ENCODE results near the gene ZBTB46.
"Not testable (repeated sequence)": the region's sequence is repeated elsewhere in the genome, so short reads cannot be mapped to it uniquely, and the experiment has no call there.

ZBTB46 gene

DNA sequence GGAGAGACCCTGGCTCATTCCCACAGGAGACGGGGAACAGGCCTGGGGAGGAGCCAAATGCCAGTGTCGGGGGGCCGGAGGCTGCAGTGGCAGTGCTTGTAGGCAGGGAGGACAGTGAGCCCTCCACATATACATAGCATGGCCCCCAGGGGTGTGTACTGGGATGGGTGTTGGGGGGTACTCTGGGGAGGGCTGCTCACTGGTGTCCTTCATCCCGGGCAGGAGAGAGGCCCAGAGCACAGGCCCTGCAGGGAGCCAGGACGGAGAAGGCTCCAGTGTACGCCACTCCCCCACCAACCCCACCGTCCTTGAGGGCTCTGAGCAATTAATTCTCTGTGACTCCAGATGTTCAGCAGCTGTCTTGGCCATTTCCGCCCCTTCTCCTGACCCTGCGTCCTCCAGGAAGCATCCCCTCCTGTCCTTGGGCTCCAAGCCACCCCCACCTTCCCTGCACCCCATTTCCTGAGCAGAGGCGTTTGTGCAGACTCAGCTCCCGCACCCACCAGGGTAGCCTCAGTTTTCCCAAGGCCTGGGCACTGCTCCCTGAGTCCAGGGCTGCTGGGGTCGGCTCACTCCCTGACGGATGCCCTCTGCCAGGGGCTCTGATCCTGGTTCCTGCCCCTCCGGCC lies 26.8 kb upstream of the ZBTB46 start:
- no peak for DNase-seq

DNA sequence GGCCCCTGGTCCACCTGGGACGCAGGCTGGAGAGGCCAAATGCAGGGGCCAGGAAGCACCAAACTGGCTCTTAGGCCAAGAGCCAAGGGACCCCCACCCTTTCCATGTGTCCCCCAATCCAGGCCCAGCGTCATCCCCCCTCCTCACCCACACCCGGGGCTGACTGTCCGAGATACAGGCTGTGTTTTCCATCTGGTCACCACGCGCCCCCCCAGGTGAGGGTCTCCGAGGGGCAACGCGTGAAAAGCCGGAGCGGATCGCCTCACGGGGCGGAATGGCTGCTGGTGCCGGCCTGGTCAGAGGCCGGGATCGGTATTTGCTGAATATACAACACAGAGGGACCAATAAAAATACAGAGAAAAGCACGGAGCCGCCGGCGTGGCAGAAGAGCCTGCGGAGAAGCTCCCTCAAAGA lies 25.0 kb upstream of the ZBTB46 start:
- DNase-seq, result no peak

DNA sequence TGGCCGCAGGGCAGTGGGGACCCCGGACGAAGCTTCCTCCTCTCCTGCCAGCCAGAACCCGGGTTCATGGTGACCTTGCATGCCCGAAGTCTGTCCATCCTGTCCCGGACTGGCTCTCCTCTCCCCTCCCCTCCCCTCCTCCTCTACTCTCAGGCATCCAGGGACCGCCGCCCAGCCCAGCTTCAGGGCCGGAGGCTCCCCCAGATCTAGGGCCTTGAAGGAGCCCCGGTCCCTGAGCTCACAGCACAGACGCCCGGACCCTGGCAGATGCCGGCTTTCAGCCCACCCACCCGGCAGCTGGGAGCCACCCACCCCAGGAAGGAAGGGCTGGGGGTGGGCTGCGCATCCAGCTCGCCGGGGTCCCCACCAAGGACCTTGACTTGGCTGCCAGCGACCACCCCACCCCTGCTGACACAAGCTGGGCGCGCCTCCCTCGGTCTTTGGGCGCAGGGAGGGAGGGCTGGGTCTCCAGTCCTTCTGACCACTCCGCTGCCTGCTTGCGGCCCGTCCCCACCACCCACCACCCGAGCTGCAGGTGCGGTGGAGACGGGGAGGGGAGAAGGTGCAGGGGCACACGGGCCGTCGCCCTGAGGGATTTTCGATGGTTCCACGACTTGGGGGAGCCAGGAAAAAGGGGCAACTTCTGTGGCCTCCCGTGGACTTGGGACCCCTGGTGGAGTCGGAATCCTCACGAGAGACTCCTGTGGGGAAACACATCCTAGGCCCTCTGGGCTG lies 24.5 kb upstream of the ZBTB46 start:
- no peak for DNase-seq

DNA sequence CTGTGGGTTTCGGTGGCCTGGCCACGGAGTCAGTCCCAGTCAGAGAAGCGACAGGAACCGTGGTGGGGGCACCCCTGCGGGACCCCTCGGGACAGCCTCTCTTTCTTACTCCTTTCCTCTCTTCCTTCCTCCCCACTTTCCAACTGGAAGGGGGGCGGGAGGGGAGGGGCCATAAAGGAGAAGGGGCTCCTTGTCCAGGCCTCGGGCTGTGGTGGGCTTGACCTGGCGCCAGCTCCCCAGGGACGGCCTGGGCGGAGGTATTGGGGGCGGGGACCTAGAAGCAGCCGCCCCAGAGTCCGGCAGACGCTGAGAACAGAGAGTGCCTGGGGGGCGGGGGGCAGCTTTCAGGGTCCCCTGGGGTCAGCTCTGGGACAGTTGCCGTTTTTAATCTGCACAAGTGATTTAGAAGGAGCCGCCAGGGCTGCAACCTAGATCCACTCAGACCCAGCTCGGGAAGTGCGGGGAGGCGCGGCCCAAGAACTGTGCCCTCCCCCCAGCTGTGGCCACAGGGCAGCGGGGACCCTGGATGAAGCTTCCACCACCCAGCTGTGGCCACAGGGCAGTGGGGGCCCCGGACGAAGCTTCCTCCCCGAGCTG lies 23.8 kb upstream of the ZBTB46 start:
- no peak for DNase-seq

DNA sequence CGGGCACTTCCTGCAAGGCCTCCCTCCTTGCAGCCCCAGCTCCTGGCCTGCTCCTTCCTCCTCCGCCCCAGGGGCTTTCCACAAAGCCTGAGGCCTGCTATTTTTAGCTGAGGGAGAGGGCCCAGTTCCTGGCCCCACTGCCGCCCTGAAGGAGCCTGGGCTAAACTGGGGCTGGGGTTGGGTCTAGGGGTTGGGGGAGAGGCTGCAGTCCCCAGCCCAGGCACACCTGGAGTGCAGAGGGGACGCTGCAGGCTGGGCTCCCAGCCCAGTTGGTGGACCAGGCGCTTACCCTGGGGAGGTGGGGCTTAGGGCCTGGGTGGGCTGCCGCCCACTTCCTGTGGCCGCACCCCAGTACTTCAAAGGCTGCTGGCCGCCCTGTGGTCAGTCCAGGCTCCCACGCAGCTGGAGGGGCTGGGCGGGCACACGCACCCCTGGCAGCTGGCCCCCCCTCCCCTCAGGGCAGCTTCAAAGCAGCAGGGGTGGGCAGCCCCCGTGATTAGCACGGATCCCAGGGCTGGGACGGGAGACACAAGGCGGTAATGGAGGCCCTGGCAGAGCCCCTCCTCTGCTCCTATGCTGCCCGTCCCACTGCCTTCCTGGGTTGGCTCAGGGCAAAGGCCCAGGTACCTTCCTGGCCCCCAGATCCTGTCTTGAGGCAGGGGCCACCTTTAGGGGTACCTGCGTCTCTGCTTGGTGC lies 23.2 kb upstream of the ZBTB46 start:
- no peak for DNase-seq

DNA sequence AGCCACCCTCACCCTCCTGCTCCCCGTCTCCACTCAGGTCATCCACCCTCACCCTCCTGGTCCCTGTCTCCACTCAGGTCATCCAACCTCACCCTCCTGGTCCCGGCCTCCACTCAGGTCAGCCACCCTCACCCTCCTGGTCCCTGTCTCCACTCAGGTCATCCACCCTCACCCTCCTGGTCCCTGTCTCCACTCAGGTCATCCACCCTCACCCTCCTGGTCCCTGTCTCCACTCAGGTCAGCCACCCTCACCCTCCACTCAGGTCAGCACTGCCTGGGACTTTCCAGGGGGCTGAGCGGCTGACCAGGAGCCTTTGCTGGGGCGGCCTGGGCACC lies 22.6 kb upstream of the ZBTB46 start:
- DNase-seq, result not testable (repeated sequence)

DNA sequence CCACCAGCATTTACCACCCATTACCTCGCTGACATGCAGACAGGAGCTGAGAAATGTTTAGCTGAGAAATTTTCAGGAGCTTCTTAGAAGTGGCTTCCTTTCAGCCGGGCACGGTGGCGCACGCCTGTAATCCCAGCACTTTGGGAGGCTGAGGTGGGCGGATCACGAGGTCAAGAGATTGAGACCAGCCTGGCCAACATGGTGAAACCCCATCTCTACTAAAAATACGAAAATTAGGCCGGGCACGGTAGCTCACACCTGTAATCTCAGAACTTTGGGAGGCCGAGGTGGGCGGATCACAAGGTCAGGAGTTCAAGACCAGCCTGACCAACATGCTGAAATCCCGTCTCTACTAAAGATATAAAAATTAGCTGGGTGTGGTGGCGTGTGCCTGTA lies 20.5 kb upstream of the ZBTB46 start:
- not testable (repeated sequence) for DNase-seq

DNA sequence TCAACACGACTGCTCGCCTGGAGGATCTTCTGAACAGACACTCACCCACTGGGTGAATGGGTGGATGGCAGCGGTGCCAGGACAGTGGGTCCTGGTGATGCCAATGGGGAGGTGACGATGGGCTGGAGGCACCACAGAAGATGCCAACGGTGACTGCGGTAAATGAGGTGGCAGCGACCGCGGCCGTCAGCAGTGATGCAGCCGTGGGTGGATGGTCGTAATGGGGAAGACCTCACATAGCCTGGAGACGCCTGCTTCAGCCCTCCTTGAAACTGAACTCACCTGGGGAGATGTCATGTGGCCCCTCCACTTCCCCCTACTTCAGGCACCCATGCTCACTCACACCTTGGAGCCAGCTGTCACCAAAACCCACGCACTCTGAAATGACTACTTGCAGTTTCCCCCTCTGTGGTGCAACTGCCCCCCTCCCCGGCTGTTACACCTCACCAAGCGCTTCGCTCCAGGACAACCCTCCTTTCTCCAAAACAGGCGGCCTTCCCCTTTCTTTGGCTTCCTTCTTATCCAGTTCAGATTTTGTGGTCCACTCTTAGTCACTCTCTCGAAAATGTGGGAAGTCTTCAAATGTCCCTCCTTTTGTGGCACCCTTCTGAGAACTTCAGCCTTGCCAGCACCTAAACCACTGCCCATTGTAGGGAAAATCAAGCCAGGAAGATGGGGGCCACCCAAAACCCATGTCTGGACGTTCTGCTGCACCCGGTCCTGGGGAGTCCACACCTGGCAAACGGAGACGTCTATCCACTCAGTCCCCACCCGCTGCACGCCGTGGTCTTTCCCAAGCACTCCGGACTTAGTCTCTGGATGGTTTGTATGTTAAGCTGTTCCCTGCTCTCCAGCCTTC lies 19.9 kb upstream of the ZBTB46 start:
- DNase-seq, result no peak

DNA sequence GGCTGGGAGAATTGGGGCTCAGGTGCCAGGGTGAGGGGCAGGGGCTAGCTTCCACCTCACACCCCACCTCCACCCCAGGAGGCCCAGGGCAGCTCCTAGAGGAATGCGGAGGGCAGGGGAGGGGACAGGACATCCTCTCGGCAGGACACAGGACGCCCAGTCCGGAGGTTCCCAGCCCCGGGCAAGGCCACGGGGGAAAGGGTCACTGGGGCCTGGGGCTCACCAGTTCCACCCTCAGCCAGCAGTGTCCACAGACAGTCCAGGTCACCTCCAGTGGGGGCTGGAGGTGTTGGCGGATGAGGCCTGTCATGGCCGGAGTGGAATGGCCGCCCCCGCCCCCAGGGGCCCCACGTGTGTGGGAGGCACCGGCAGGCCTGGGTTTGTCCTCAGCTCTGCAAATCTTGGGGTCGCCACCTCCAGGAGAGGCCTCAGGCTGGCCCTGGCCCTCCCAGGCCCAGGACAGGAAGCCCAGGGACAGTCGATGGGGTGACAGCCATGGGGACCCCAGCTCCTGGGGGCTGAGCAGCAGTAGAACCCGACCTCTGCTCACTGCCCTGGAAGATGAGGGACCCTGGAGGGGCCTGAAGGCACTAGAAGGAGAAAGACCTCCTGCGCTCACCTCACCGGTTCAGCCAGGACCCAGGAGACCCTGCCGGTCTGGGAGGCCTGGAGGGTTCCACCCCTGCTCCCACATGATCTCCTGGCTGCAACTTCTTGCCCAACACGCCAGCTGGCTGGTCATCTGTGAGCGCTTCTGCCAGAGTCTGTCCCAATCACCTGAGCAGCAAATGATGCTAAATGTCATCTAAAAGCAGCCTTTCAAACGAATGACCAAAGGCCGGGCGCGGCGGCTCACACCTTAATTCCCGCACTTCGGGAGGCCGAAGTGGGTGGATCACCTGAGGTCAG lies 17.2 kb upstream of the ZBTB46 start:
- DNase-seq, result no peak

DNA sequence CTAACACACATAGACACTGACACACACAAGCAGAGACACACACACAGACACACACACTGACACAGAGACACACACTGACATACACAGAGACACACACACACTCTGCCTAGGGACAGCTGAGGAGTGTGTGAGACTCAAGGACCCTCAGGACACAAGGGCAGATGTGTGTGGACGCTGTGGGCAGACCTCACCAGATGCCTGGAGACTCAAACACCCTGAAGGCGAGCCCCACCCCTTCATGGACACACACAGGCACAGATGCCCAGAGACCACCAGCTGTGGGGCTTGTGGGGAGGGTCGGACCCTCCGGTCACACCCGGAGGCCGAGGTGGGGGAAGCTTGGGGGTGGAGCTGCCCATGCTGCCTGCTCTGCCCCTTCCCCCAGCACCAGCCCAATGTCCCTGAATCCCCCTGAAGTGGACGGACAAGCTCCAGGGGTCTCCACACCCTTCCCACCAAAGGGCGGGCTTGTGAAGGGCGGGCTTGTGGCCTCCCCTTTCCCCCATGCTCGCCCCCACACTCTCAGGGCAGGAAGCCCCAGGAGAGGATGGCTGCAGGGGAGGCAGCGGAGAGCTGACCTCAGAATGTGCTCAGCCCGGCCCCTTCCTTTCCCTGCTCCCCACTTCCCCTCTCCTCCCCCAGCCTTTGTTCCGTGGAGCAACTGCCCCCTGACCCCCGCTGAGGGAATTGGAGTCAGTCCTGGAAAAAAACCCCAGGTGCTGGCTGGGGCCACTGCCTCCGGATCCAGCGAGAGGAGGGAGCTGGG lies 16.4 kb upstream of the ZBTB46 start:
- no peak for DNase-seq

DNA sequence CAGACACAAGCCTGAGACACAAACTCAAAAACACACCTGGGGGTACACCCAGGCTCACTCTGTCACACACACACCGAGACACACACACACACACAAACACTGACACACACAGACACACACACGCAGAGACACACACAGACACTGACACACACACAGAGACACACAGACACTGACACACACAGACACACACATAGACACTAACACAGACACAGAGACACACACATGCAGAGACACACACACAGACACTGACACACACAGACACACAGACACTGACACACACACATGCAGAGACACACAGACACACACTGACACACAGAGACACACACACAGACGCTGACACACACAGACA lies 15.8 kb upstream of the ZBTB46 start:
- no peak for DNase-seq

DNA sequence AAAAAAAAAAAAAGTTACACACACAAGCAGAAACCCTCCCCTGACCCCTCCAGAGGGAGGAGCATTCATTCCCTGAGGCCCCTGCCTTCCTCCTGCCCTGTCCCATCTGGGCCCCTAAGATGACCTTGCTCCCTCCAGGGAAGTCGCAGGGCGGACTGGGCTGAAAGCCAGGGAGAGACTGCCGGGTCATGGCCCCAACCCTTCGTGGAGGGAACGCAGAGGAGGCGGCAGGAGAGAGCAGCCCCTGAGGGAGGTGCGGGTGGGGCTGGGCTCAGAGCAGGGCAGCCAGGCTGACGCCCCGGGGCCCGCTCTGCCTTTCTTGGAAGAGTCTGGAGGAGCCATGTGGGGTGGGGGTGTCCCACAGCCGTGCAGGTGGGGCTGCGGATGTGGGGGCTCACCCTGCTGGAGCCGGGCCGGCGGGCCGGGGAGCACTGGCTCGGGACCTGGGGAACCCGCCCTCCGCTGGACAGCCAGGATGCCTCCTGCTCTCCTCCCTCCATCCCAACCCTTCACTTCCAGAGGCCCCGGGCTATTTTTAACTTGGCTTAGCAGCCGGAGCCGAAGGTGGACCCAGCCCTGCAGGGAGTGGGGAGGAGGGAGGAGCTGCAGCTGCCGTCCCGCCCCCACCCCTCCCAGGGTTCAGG lies 15.2 kb upstream of the ZBTB46 start:
- DNase-seq, result no peak

DNA sequence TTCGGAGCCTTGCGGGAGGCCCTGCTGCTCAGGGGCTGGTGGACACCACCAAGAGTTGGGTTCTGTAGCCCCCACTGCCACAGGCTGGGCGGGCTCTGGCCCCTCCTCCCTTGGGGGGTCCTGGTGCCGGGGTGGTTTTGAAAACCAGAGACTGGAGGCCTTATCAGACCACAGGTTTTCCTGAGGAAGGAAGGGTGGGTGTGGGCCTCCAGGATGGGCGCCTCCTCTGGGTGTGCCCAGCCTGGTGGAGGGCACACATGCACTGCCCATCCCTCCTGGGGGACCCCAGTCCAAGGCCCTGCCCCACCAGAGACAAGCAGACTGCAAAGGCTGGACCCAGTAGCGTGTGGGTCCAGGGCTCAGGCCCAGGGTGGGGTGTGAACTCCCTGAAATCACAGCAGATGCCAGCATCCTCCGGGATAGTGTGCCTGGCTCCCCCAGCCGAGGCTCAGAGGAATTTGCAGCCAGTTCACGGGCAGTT lies 13.5 kb upstream of the ZBTB46 start:
- no peak for DNase-seq

DNA sequence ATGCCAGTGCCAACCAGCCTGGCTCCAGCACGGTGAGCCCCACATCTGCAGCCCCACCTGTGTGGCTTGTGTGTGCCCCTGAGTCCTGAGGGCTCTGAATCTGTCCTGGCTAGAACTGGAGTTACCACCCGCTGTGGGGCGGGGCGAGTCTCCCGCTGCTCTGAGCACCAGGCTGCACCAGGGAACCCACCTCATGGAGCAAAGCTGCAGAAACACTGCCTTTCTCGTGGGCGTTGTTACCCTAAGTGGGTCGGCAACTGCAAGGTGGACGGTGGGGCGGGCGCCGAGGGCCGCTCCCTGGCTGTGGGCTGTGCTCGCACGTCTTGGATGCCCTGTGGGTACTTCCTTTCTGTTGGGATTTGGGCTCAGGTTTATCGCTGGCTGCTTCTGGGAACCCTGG lies 12.7 kb upstream of the ZBTB46 start:
- no peak for DNase-seq

DNA sequence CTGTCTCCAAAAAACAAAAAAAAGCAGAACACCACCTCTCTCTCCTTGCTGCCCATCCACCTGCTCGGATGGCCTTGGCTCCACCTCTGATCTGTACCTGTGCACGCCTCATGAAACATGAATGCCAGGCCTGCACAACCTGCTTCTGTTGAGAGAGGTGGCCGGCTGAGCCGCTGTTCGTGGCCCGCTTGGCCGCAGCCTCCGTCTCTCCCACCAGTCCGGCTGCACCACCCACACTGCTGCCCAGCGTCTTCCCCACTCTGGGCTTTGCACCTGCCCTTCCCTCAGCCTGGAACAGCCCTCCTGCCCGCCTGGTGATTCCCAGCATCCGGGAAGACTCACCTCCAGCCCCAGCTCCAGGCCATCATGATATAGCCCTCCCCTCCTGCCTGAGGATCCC lies 12.2 kb upstream of the ZBTB46 start:
- no peak for DNase-seq

DNA sequence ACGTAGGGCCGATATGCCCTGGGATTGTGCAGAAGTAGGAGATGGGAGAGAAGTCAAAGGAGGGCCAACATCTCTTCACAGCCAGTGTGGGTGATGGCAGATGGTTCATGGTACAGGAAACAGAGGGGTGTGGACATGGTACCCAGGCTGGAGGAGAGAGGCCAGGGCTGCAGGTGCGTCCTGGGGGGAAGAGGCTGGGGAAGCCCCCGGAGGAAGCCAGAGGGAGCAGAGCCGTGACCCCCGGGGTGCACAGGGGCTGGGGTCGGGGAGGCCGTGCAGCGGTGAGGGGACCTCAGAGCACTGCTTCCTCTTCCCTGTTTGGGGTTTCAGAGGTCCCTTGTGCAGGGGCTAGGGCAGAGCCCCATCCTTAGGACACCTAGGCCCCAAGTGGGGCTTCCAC lies 11.2 kb upstream of the ZBTB46 start:
- no peak for DNase-seq

DNA sequence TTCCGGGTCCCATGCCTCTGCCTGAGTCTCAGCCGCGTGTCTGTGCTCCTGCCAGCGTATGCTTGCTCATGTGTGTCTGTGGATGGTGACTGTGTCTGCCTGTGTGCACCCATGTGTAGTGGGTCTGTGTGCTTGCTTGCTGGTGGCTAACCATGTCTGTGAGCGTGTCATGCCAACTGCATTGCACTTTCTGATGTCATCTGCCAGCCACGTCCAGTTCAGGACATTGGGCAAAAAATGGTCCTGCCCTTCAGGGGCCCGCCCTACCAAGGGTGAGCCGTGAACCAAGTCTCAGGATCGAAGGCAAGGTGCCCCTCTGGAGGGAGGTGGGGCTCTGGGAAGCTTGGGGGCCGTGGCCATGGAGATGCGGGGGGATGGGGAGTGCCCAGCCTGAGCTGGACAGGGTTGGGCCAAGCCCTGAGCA lies 9.4 kb upstream of the ZBTB46 start:
- no peak for DNase-seq

DNA sequence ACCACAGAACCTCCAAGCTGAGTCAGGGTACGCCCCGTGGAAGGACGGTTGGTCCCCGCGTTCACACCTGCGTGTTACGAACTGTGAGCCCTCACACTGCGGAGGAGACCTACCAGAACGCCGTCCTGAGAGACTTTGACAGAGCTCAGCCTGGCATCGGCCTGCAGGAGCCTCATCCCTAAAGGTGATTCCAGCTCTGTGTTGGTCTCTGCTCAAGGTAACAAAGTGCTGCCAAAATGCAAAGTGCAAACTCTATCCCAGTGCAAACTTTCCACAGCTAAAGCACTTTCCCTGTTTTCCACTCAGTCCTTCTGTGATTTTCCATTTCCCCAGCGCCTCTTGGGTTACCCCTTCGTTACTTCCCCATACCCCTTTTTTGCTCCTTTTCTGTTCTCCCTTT lies 8.6 kb upstream of the ZBTB46 start:
- DNase-seq, result no peak

DNA sequence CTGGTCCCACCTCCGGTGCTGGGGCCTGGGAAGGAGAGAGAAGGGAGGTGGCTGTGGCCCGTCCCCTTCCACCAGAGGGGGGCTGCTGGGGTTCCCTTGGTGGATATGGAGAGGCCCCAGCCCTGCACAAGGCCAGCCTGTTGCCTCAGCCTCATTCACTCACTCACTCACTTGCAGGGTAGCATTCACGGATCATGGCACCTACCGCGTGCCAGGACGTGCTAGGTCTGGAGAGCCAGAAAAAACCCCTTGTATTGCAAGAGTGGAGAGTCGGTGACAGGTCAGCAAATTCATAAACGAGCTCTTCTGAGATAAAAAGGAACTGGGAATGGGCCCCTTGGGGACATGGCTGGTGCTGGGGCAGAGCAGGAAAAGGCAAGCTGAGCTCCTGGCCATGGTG lies 6.4 kb upstream of the ZBTB46 start:
- no peak for DNase-seq

All from cortex of kidney (tissue), 1 donor.